IPS-18a (cell line): ENCODE measurements around the gene ARHGAP23.

Experiments
- H3K27ac ChIP-seq: one replicate; pipeline ENCODE4 v1.5.1; 2013; ENCODE audit warnings: low read length
- H3K27me3 ChIP-seq: one replicate; pipeline ENCODE4 v1.6.1; 2013; ENCODE audit warnings: mild to moderate bottlenecking, low read length; ENCODE audit not compliant: control insufficient read depth, insufficient read depth
- H3K36me3 ChIP-seq: one replicate; pipeline ENCODE4 v1.6.1; 2013; ENCODE audit warnings: low read depth, low read length; ENCODE audit not compliant: control insufficient read depth
- H3K4me1 ChIP-seq: one replicate; pipeline ENCODE4 v1.6.1; 2013; ENCODE audit warnings: low read depth, low read length; ENCODE audit not compliant: control insufficient read depth
- H3K4me3 ChIP-seq: one replicate; pipeline ENCODE4 v1.5.1; 2013; ENCODE audit warnings: low read length
- H3K9ac ChIP-seq: one replicate; pipeline ENCODE4 v1.6.1; 2013; ENCODE audit warnings: mild to moderate bottlenecking, low read length, moderate library complexity
- H3K9me3 ChIP-seq: one replicate; pipeline ENCODE4 v1.6.1; 2013; ENCODE audit warnings: low read depth, low read length; ENCODE audit not compliant: control insufficient read depth

Gene ARHGAP23

DNA sequence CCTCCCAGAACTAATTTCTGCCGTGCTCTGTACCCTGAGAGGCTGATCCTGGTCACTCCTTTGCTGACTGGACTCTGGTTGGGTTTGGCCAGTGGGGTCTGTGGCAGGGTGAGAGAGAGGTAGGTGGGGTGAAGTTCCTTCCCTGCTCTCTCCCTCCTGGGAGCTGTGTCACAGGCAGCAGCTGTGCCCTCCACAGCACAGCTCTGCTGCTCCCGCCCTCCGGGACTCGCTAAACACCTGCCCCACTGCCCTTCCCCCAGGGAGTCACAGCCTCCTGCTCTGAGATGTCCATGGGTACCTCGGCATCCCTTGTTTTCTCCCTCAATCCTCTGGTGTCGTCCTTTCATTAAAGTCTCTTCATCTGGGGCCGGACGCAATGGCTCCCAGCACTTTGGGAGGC lies 111.1 kb downstream of the ARHGAP23 start:
- Histone ChIP-seq H3K36me3 (no peaks in the 10 kb centered on the region), H3K4me3 (no peak overlapping the region), H3K9ac (no peak overlapping the region), H3K27ac (no peak overlapping the region), H3K27me3 (peaks cover 6% of the 10 kb centered on the region), H3K9me3 (no peaks in the 10 kb centered on the region), H3K4me1 (peaks cover under 1% of the 10 kb centered on the region)

DNA sequence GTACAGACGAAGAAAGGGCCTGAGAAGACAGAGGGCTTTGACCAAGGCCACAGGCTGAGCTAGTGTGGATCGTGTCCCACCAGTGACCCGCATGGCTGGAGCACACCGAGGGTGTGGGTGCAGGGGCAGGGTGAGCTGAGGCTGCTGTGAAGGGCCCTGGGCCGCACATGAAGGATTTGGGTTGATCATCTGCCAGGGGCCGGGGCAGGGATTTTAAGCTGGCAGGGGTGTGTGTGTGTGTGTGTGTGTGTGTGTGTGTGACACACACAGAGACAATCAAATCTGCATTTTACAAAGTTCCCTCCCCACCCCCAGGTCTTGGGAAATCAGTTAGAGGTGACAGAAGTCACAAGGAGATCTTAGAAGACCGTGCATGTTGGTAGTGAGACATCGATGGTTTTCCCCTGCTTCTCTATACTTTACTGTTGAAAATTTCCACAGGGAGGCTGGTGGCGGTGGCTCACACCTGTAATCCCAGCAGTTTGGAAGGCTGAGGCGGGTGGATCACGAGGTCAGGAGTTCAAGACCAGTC lies 112.3 kb downstream of the ARHGAP23 start:
- H3K27me3 ChIP-seq: peaks cover 6% of the 10 kb centered on the region
- H3K9me3 ChIP-seq: no peaks in the 10 kb centered on the region
- no peak overlapping the region for H3K9ac ChIP-seq
- no peaks in the 10 kb centered on the region for H3K4me1 ChIP-seq
- no peak overlapping the region for H3K4me3 ChIP-seq
- no peaks in the 10 kb centered on the region for H3K36me3 ChIP-seq
- no peak overlapping the region for H3K27ac ChIP-seq

DNA sequence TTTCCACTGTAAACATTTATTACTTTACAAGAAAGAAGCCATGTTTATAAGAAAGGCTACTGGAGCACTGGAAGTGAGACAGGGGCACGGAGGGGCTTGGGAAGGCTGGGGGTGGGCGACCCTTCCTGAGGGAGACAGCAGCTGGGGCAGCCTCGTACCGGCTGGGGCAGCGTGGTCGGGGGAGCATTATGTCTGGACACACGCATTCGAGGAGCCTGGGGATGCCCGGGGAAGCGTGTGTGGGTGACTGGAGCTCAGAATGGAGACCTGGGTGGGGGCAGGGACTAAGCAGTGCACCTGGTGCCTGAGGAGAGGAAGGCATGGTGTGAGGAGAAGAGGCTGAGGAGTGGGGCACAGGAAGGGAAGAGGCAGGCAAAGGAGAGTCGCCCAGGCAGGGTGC lies 113.0 kb downstream of the ARHGAP23 start:
- Histone ChIP-seq H3K4me3 (no peak overlapping the region), H3K27me3 (peaks cover 6% of the 10 kb centered on the region), H3K36me3 (no peaks in the 10 kb centered on the region), H3K4me1 (no peaks in the 10 kb centered on the region), H3K9ac (no peak overlapping the region), H3K9me3 (no peaks in the 10 kb centered on the region), H3K27ac (no peak overlapping the region)

DNA sequence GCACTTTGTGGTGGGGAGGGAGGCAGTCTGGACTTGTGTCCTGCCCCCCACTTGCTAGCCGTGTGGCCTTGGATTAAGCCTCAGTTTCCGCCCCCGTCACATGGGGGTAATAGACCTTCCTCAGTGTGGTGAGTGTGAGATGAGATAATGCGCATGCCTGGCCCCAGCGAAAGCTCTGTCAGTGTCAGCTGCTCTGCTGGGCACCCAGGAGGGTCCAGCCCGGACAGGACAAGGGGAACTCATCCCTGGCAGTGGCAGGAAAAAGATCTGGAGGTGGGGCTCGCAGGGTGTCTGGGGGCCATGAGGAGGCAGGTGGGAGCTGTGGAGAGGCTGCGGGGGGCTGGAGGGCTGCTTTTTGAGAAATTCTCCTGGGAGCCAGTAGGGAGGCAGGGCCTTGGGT lies 114.0 kb downstream of the ARHGAP23 start:
- no peak overlapping the region for H3K4me3 ChIP-seq
- H3K4me1 ChIP-seq: no peaks in the 10 kb centered on the region
- H3K27ac ChIP-seq: no peak overlapping the region
- H3K27me3 ChIP-seq: peaks cover 6% of the 10 kb centered on the region
- no peaks in the 10 kb centered on the region for H3K9me3 ChIP-seq
- no peak overlapping the region for H3K9ac ChIP-seq
- no peaks in the 10 kb centered on the region for H3K36me3 ChIP-seq

DNA sequence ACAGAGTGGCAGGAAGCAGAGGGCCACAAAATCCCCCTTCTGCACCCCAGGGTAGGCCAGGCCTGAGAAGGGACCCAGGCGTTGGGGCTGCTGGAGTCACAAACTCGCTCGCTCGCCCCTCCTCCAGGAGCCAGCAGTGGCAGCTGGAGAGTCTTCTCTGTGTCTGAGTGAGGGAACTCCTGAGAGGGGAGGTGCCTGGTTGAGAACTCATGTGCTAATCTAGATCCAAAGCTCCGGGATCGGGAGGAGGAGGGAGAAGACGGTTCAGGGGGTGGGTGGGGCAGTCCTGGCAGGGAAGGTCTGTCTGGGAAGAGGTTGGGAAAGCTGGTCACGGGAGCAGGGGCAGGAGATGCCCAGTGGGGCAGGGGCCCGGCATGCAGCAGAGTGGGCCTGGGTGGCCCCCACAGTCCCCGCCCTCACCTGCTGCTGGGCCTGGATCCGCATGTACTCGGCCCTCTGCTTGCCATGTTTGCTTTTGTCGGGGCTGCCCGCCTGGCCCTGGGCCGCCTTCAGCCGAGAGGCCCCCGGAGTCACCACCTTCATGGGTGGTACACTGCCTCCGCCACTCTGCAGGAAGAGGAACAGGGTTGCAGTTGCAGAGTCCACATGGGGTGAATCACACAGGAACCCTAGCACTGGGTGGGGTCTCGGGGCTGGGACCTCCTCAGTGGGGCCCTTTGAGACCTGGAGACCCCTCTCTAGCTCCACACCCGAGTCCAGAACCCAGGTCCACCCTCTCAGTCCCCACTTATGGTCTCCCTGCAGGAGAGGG lies 115.3 kb downstream of the ARHGAP23 start:
- Histone ChIP-seq H3K36me3 (no peaks in the 10 kb centered on the region), H3K27me3 (peaks cover 5% of the 10 kb centered on the region), H3K27ac (no peak overlapping the region), H3K9ac (no peak overlapping the region), H3K4me1 (no peaks in the 10 kb centered on the region), H3K4me3 (no peak overlapping the region), H3K9me3 (no peaks in the 10 kb centered on the region)

DNA sequence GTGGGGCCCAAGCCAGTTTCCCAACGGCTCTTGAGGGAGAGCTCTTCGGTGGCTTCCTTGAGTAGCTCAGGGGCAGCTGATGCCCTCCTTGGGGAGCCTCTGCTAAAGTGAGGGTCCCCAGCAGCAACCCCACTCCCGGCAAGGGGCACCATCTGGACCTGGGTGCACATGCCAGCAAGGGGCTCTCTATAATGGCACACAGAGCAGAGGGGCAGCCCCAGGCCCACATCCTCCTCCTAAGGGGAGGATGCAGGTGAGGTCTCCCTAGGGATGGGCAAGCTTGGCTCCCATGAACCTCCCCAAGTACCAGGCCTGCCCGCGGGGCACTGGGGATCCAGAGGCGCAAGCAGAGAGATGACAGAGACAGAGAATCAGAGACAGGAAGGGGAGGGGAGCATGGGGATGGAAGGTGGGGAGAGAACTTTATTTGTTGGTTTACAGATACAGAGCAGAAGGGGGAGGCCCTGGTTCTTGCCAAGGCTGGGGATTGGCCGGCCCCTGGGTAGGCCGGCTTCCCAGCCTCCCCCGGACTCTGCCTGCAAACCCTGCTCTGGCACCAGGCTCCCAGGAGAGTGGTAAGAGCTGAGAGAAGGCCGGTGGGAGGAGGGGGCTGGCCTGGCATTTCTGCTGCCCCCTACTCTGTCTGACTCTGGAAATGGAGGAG lies 116.0 kb downstream of the ARHGAP23 start:
- Histone ChIP-seq H3K4me1 (no peaks in the 10 kb centered on the region), H3K9me3 (no peaks in the 10 kb centered on the region), H3K27me3 (no peaks in the 10 kb centered on the region), H3K27ac (no peak overlapping the region), H3K9ac (no peak overlapping the region), H3K4me3 (no peak overlapping the region), H3K36me3 (no peaks in the 10 kb centered on the region)

DNA sequence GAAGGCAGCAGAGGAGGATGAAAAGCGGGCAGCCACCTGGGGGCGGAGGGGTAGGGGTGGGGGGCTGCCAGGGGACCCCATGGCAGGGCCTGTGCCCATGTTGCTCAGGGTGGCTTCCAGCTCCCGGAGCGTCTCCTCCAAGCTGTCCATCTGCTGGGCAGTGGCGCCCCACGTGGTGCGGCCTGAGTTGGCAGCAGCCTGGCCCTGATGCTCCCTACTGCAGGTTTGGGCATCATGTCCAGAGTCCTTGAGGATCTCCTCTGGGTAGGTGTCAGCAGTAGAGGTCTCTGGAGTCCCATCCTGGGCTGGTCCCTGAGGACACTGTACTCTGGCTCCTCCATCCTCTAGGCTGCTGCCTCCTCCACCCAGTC lies 116.6 kb downstream of the ARHGAP23 start:
- H3K4me1 ChIP-seq: no peaks in the 10 kb centered on the region

DNA sequence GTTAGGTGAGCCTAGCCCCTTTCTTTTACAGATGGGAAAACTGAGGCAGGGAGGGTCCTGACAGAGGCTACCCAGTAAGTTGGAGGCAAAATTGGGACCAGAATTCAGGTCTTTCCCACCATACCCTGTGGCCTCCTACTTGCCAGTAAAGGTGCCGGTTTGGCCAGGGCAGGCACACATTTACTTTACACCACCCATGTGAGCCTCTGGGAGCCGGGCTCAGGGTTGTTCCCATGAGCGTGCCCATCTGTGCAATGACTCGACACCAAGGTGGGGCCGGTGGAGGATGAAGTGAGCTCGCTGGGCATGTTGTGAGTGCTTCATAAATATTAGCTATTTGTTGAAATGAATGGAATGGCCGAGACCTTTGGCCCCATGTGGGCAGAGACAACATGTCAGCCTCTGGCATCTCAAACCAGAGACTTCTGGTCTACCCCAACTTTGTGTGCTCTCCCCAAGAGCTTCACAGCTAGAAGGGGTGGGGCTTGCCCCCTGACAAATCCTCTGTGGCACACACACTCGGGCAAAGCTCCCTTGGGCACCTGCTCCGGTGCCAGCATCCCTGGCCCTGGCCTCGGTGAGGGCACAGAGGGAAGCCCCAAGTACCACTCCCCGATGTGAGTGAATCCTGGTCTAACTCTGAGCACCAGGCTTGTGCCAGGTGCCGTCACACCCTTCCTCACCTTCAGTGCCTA lies 117.4 kb downstream of the ARHGAP23 start:
- Histone ChIP-seq H3K27me3 (no peaks in the 10 kb centered on the region), H3K27ac (no peak overlapping the region), H3K4me1 (no peaks in the 10 kb centered on the region), H3K9ac (no peak overlapping the region), H3K36me3 (no peaks in the 10 kb centered on the region), H3K9me3 (no peaks in the 10 kb centered on the region), H3K4me3 (no peak overlapping the region)

More for the DNA sequence above, 116.6 kb downstream of the ARHGAP23 start:
- Histone ChIP-seq H3K27ac (no peak overlapping the region), H3K36me3 (no peaks in the 10 kb centered on the region), H3K9me3 (no peaks in the 10 kb centered on the region), H3K4me3 (no peak overlapping the region), H3K27me3 (no peaks in the 10 kb centered on the region), H3K9ac (no peak overlapping the region)

DNA sequence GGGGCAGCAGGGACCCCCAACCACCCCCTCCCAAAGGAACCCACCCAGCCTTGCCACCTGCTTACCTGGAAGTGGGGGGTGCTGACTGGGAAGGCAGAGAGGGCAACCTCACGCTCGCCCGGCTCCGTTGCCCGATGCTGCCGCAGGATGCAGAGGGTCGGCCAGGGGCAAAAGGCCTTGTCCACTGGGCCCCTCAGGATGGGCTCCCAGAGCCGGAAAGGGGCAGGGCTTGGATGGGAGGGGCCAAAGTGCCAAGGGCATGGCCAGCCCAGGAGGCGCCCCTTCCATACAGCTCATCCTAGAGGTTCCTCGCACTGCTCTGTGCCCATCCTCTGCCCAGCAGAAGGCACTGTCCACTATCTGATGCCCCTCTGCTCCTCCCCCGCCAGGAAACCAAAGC lies 118.1 kb downstream of the ARHGAP23 start:
- H3K27me3 ChIP-seq: no peaks in the 10 kb centered on the region
- no peaks in the 10 kb centered on the region for H3K9me3 ChIP-seq

DNA sequence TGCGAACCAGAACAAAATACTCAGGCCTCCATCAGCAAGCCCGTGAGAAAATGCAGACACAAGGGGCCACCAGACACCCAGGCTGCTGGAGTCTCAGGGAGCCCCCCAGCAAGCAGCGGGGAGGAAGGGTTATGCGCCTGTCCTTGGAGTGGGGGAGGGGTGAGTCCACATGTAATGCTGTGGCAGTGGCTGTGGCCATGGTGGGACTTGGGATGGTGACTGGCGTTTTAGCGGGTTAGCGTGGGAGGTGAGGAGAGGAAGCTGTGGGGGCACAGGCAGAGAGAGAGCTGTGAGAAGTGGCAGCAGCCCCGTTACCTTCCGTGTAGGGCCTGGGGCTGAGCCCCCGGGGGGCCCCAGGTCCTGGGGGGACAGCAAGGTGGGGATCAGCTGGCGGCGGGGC lies 119.2 kb downstream of the ARHGAP23 start:
- Histone ChIP-seq H3K27me3 (no peaks in the 10 kb centered on the region), H3K27ac (no peak overlapping the region), H3K9ac (no peak overlapping the region), H3K4me3 (no peak overlapping the region), H3K9me3 (no peaks in the 10 kb centered on the region), H3K36me3 (no peaks in the 10 kb centered on the region), H3K4me1 (no peaks in the 10 kb centered on the region)

More for the DNA sequence above, 118.1 kb downstream of the ARHGAP23 start:
- no peaks in the 10 kb centered on the region for H3K36me3 ChIP-seq
- no peak overlapping the region for H3K4me3 ChIP-seq
- H3K4me1 ChIP-seq: no peaks in the 10 kb centered on the region
- H3K9ac ChIP-seq: no peak overlapping the region
- H3K27ac ChIP-seq: no peak overlapping the region

DNA sequence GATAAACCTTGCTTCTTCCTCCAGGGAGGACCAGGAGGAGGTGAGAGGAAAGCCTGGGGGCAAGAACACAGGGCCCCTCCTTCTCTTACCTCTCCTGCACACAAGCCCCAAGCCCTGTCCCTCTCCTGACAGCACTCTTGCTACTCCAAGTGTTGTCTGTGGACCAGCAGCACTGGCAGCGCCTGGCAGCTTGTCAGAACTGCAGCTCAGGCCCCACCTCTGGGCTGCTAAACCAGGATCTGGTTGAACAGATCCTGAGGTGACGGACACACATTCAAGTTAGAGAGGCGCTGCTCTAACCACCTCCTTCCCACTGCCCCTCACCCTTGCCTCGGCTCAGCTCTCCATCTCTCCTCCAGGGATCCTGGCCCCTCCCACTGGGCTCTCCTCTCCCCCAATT lies 121.0 kb downstream of the ARHGAP23 start:
- no peaks in the 10 kb centered on the region for H3K4me1 ChIP-seq
- H3K9me3 ChIP-seq: no peaks in the 10 kb centered on the region
- no peak overlapping the region for H3K9ac ChIP-seq
- no peak overlapping the region for H3K27ac ChIP-seq
- H3K27me3 ChIP-seq: no peaks in the 10 kb centered on the region
- H3K36me3 ChIP-seq: no peaks in the 10 kb centered on the region
- H3K4me3 ChIP-seq: no peak overlapping the region
